PC-3 (cell line): Measurements from ENCODE around the gene DYNC1LI1.

ENCODE experiments used
- EZH2 ChIP-seq: fragments of 300-600 bp; sonication (generic); IDR thresholded peaks from one replicate; pipeline ENCODE4 v1.6.1; 2017; ENCODE audit warnings: antibody characterized with exemption, mild to moderate bottlenecking, low read length; ENCODE audit not compliant: unreplicated experiment
- TF ChIP-seq, protein P1 (sequence below): fragments of 300-600 bp; sonication (generic); conservative IDR thresholded peaks from 2 replicates; pipeline ENCODE4 v1.5.1; 2017; ENCODE audit warnings: antibody characterized with exemption, low read depth, mild to moderate bottlenecking, low read length

DNA sequence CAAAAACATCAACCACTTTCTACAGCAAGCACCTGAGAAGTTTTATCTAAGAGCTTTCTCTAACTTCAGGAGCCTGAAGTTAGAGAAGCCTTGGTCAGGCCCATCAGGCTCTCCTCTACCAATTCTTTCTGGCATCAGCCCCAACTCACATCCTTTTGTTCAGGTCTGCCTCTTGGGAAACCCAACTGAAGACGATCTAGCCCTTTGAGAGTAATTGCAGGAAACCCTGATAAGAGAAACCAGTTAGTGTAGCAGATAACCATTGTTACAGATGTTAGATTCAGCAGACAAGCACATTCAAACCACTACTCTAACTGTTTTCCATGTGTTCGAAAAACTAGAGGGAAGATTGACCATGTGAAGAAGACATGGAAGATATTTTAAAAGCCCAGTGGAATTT lies 27.0 kb upstream of the DYNC1LI1 start:
- TF ChIP-seq, protein P1, sequence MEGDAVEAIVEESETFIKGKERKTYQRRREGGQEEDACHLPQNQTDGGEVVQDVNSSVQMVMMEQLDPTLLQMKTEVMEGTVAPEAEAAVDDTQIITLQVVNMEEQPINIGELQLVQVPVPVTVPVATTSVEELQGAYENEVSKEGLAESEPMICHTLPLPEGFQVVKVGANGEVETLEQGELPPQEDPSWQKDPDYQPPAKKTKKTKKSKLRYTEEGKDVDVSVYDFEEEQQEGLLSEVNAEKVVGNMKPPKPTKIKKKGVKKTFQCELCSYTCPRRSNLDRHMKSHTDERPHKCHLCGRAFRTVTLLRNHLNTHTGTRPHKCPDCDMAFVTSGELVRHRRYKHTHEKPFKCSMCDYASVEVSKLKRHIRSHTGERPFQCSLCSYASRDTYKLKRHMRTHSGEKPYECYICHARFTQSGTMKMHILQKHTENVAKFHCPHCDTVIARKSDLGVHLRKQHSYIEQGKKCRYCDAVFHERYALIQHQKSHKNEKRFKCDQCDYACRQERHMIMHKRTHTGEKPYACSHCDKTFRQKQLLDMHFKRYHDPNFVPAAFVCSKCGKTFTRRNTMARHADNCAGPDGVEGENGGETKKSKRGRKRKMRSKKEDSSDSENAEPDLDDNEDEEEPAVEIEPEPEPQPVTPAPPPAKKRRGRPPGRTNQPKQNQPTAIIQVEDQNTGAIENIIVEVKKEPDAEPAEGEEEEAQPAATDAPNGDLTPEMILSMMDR, result no peak
- no peak for TF ChIP-seq EZH2
